Panc1 (cell line): Measurements from ENCODE around the gene CDC7. TPM values are rescaled to one million over a fixed set of nuclear protein-coding genes. Genes with fewer than 3 reads are reported as not detected.

Experiments used
- ATAC-seq: fragments of 200-7000 bp; cut with Tn5 transposase; 2 replicates; pipeline ENCODE4 v1.9.1; 2020; ENCODE audit warnings: mild to moderate bottlenecking, moderate library complexity
- BruUV-seq: library from RNA; stranded (reverse); fragments of 400-500 nt; replicated peaks from 2 replicates; lab custom pipeline; 2021; lab: Mats Ljungman, UMichigan
- CTCF ChIA-PET: fragments of 300-600 bp; sonication (Branson Sonifier 250); formaldehyde crosslinking; loops from one replicate; lab custom pipeline; 2022; ENCODE audit warnings: antibody characterized with exemption; lab: Charles Lee
- POLR2A ChIA-PET: fragments of 300-600 bp; sonication (Branson Sonifier 250); formaldehyde crosslinking; loops from one replicate; lab custom pipeline; 2022; ENCODE audit warnings: antibody characterized with exemption; lab: Charles Lee
- DNase-seq: peaks from one replicate; pipeline ENCODE4 v3.0.0-alpha.2; 2010; ENCODE audit warnings: low read depth, low spot score
- H3K27ac ChIP-seq: 2 replicates; pipeline ENCODE4 v1.5.1; 2011; ENCODE audit warnings: mild to moderate bottlenecking, low read length, inconsistent platforms
- H3K27me3 ChIP-seq: fragments of 200-500 bp; sonication (Bioruptor generic); 2 replicates; pipeline ENCODE4 v1.6.0; 2014; ENCODE audit warnings: low read length, inconsistent platforms; ENCODE audit not compliant: control insufficient read depth, insufficient read depth
- H3K36me3 ChIP-seq: fragments of 200-500 bp; sonication (Bioruptor generic); 2 replicates; pipeline ENCODE4 v1.5.1; 2014; ENCODE audit warnings: inconsistent platforms, mild to moderate bottlenecking, low read length, moderate library complexity; ENCODE audit not compliant: control insufficient read depth, insufficient read depth
- H3K4me1 ChIP-seq: 2 replicates; pipeline ENCODE4 v1.5.1; 2011; ENCODE audit warnings: inconsistent platforms, mild to moderate bottlenecking, low read length, moderate library complexity; ENCODE audit not compliant: control insufficient read depth, insufficient read depth
- H3K4me3 ChIP-seq, 2 experiments: 2 replicates each; pipeline ENCODE4 v1.5.1; 2011 to 2012; ENCODE audit warnings: low read depth in 2 of 2, low read length in 2 of 2, mild to moderate bottlenecking in 2 of 2, inconsistent platforms in 1 of 2, moderate library complexity in 1 of 2
- H3K9me3 ChIP-seq: fragments of 200-500 bp; sonication (Bioruptor generic); 2 replicates; pipeline ENCODE4 v1.5.1; 2014; ENCODE audit warnings: low read depth, mild to moderate bottlenecking, inconsistent platforms, low read length, moderate library complexity; ENCODE audit not compliant: control insufficient read depth, insufficient read depth
- CTCF ChIP-seq: fragments of 450-650 bp; IDR thresholded peaks from 2 replicates; pipeline ENCODE4 v1.5.1; 2017; ENCODE audit warnings: mild to moderate bottlenecking
- POLR2AphosphoS5 ChIP-seq: IDR thresholded peaks from 2 replicates; pipeline ENCODE4 v1.6.1; 2012; ENCODE audit warnings: mild to moderate bottlenecking, low read depth, low read length, moderate library complexity
- REST ChIP-seq, 2 experiments: IDR thresholded peaks; 2 replicates each; pipeline ENCODE4 v1.6.1; 2011 to 2012; ENCODE audit warnings: low read depth in 2 of 2, control low read depth in 1 of 2, low read length in 1 of 2, mild to moderate bottlenecking in 1 of 2, moderate library complexity in 1 of 2; ENCODE audit not compliant: insufficient read depth in 1 of 2
- SIN3A ChIP-seq: IDR thresholded peaks from 2 replicates; pipeline ENCODE4 v1.6.1; 2012; ENCODE audit warnings: low read depth, mild to moderate bottlenecking, low read length, moderate library complexity, borderline replicate concordance; ENCODE audit not compliant: insufficient read depth
- TCF7L2 ChIP-seq: IDR thresholded peaks from 2 replicates; pipeline ENCODE4 v1.6.1; 2011; ENCODE audit warnings: mild to moderate bottlenecking, low read depth, low read length, inconsistent platforms
- in situ Hi-C: cut with HindIII; loops from 2 replicates; pipeline ENCODE4 v1.10.0; 2016; ENCODE audit warnings: low sequenced_read_pairs, low pct_unique_long_range_greater_than_20kb
- intact Hi-C: fragments of 100-400 bp; cut with micrococcal nuclease; formaldehyde crosslinking; loops from one replicate; pipeline ENCODE4 v1.10.0; 2022; ENCODE audit not compliant: unreplicated experiment
- total RNA-seq: library from RNA; stranded (reverse); gene quantifications from one replicate; pipeline ENCODE4 v1.2.1, GENCODE V29; 2021; ENCODE audit not compliant: unreplicated experiment

Gene CDC7
- total RNA-seq, 1 experiment from 2014 or later, result 30.1 TPM

- H3K9me3 ChIP-seq, result no peaks in the 10 kb centered on the region
- H3K27me3 ChIP-seq, result no peaks in the 10 kb centered on the region; the same call in 1 of the 2 replicates
- ATAC-seq (no peak), DNase-seq (no peak)
- in situ Hi-C loops (no loop called here), intact Hi-C loops (no loop called here)
- H3K27ac ChIP-seq, result no peak overlapping the region
- POLR2A ChIA-PET, result no interaction called here
- no peaks in the 10 kb centered on the region for H3K36me3 ChIP-seq
- CTCF ChIA-PET, result no interaction called here
- no peak overlapping the region for H3K4me3 ChIP-seq
- H3K4me1 ChIP-seq, result no peaks in the 10 kb centered on the region
- TF ChIP-seq CTCF (no peak), REST (IDR thresholded peaks at IDR 0.05; ENCODE audit: insufficient read depth in 1 of 2, low read depth in 2 of 2, low read length in 1 of 2) (no peak), TCF7L2 (no peak), POLR2AphosphoS5 (no peak), SIN3A (no peak)
- no TSS peak for BruUV-seq
These were observed 24.0 kb upstream of the CDC7 start for GRCh38 chr1:91476533-91477217.

GRCh38 chr1:91487469-91487868 is 13.2 kb upstream of the CDC7 start:
- Histone ChIP-seq H3K27ac (no peak overlapping the region), H3K36me3 (no peaks in the 10 kb centered on the region), H3K4me1 (no peaks in the 10 kb centered on the region), H3K27me3 (no peaks in the 10 kb centered on the region), H3K9me3 (no peaks in the 10 kb centered on the region), H3K4me3 (no peak overlapping the region)
- ATAC-seq (no peak), DNase-seq (no peak)
- no TSS peak for BruUV-seq
- CTCF ChIA-PET, result no interaction called here
- TF ChIP-seq TCF7L2 (no peak), CTCF (no peak), SIN3A (no peak), REST (IDR thresholded peaks at IDR 0.05; ENCODE audit: insufficient read depth in 1 of 2, low read depth in 2 of 2, low read length in 1 of 2) (no peak), POLR2AphosphoS5 (no peak)
- intact Hi-C loops, result no loop called here
- in situ Hi-C loops, result no loop called here
- POLR2A ChIA-PET, result no interaction called here
